Measurements from ENCODE around the gene FARS2.

DNA sequence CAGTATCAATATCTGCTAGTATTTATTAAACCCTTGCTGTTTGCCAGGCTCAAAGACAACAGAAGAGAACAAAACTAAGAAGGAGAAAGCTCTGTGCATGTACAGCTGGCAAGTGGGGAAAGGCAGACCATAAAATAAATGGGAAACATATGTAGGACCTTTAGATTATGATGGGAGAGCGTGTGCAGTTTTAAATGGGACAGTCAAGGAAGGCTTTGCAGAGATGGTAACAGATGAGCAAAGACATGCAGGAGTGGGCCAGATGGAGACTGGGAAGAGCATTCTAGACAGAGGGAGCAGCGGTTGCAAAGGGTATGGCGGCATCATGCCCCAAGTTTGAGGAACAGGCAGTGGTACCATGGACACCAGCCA lies 485.4 kb downstream of the FARS2 start:
- TF ChIP-seq, protein P1, sequence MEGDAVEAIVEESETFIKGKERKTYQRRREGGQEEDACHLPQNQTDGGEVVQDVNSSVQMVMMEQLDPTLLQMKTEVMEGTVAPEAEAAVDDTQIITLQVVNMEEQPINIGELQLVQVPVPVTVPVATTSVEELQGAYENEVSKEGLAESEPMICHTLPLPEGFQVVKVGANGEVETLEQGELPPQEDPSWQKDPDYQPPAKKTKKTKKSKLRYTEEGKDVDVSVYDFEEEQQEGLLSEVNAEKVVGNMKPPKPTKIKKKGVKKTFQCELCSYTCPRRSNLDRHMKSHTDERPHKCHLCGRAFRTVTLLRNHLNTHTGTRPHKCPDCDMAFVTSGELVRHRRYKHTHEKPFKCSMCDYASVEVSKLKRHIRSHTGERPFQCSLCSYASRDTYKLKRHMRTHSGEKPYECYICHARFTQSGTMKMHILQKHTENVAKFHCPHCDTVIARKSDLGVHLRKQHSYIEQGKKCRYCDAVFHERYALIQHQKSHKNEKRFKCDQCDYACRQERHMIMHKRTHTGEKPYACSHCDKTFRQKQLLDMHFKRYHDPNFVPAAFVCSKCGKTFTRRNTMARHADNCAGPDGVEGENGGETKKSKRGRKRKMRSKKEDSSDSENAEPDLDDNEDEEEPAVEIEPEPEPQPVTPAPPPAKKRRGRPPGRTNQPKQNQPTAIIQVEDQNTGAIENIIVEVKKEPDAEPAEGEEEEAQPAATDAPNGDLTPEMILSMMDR (IDR thresholded peaks at IDR 0.05), result no peak
- TF ChIP-seq POLR2AphosphoS5 (IDR thresholded peaks at IDR 0.05) (no peak), POLR2A (IDR thresholded peaks at IDR 0.05) (no peak), EP300 (IDR thresholded peaks at IDR 0.05) (no peak)
